ENCODE results near the gene KDSR. TPM values are rescaled to one million over a fixed set of nuclear protein-coding genes. Genes with fewer than 3 reads are reported as not detected.

The KDSR gene
- total RNA-seq, 1 experiment from 2014 or later: 108 TPM

DNA sequence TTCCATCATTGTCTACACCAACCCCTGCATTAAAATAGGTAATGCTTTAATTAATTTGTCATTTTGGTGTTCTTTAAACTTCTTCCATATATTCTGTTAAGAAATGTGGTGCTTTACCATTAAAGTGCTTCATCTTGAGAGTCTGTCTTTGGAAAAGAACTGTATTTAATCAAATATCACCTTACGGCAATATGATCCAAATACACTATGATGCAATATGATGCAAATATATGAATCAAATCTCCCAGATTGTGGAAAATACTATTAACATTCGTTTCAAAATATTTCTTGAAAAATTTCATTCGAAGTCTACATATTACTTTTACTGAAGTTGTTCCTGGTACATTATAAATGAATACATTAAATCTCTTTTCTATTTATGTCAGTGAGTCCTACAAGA, 32.3 kb upstream of the KDSR start:
- H3K9me3 Mint-ChIP-seq (ENCODE audit: unreplicated experiment): no peaks in the 10 kb centered on the region
- TF ChIP-seq, protein P1, sequence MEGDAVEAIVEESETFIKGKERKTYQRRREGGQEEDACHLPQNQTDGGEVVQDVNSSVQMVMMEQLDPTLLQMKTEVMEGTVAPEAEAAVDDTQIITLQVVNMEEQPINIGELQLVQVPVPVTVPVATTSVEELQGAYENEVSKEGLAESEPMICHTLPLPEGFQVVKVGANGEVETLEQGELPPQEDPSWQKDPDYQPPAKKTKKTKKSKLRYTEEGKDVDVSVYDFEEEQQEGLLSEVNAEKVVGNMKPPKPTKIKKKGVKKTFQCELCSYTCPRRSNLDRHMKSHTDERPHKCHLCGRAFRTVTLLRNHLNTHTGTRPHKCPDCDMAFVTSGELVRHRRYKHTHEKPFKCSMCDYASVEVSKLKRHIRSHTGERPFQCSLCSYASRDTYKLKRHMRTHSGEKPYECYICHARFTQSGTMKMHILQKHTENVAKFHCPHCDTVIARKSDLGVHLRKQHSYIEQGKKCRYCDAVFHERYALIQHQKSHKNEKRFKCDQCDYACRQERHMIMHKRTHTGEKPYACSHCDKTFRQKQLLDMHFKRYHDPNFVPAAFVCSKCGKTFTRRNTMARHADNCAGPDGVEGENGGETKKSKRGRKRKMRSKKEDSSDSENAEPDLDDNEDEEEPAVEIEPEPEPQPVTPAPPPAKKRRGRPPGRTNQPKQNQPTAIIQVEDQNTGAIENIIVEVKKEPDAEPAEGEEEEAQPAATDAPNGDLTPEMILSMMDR (IDR thresholded peaks at IDR 0.05; ENCODE audit: unreplicated experiment): no peak

GRCh38 chr18:63397349-63397748, 30.3 kb upstream of the KDSR start:
- Mint-ChIP-seq H3K27me3 (ENCODE audit: insufficient read depth, unreplicated experiment) (no peaks in the 10 kb centered on the region), H3K4me3 (ENCODE audit: unreplicated experiment) (no peak overlapping the region), H3K36me3 (ENCODE audit: insufficient read depth, unreplicated experiment) (peaks cover 88% of the 10 kb centered on the region), H3K4me1 (ENCODE audit: insufficient read depth, unreplicated experiment) (no peaks in the 10 kb centered on the region), H3K9me3 (ENCODE audit: unreplicated experiment) (no peaks in the 10 kb centered on the region), H3K27ac (ENCODE audit: low read depth, unreplicated experiment) (no peak overlapping the region)
- ChIA-PET POLR2A (no interaction called here), CTCF (interaction anchor here (0.6 kb wide), 1 partner anchor 1670 kb away, joined by 3 read pairs; no protein-coding TSS in a partner anchor)
- DNase-seq (ENCODE audit: unreplicated experiment): no peak
- BruUV-seq (replicated peaks): no TSS peak
- intact Hi-C loops (cut with micrococcal nuclease): no loop called here
- TF ChIP-seq, protein P1 (IDR thresholded peaks at IDR 0.05; ENCODE audit: unreplicated experiment): no peak

More for the DNA sequence above, 32.3 kb upstream of the KDSR start:
- DNase-seq (ENCODE audit: unreplicated experiment): no peak
- intact Hi-C loops (cut with micrococcal nuclease): no loop called here
- Mint-ChIP-seq H3K27me3 (ENCODE audit: insufficient read depth, unreplicated experiment) (no peaks in the 10 kb centered on the region), H3K4me1 (ENCODE audit: insufficient read depth, unreplicated experiment) (no peaks in the 10 kb centered on the region), H3K27ac (ENCODE audit: low read depth, unreplicated experiment) (no peak overlapping the region), H3K4me3 (ENCODE audit: unreplicated experiment) (no peak overlapping the region), H3K36me3 (ENCODE audit: insufficient read depth, unreplicated experiment) (peaks cover 92% of the 10 kb centered on the region)
- ChIA-PET CTCF (interaction anchor here (0.7 kb wide), 1 partner anchor 43 kb away, joined by 3 read pairs; no protein-coding TSS in a partner anchor), POLR2A (no interaction called here)
- no TSS peak for BruUV-seq (replicated peaks)

GRCh38 chr18:63395503-63395902, 28.5 kb upstream of the KDSR start:
- no peak for DNase-seq (ENCODE audit: unreplicated experiment)
- Mint-ChIP-seq H3K9me3 (ENCODE audit: unreplicated experiment) (no peaks in the 10 kb centered on the region), H3K36me3 (ENCODE audit: insufficient read depth, unreplicated experiment) (peaks cover 93% of the 10 kb centered on the region), H3K27me3 (ENCODE audit: insufficient read depth, unreplicated experiment) (no peaks in the 10 kb centered on the region), H3K4me1 (ENCODE audit: insufficient read depth, unreplicated experiment) (no peaks in the 10 kb centered on the region), H3K27ac (ENCODE audit: low read depth, unreplicated experiment) (no peak overlapping the region), H3K4me3 (ENCODE audit: unreplicated experiment) (no peak overlapping the region)
- TF ChIP-seq, protein P1 (IDR thresholded peaks at IDR 0.05; ENCODE audit: unreplicated experiment): no peak
- intact Hi-C loops (cut with micrococcal nuclease): no loop called here
- ChIA-PET CTCF (interaction anchor here (0.5 to 1.1 kb wide), 4 partner anchors 10 to 939 kb away, joined by 3 to 6 read pairs (median 4); no protein-coding TSS in a partner anchor), POLR2A (interaction anchor here (0.8 to 1.4 kb wide), 3 partner anchors 13 to 38 kb away, joined by 3 to 6 read pairs (median 5); no protein-coding TSS in a partner anchor)
- no TSS peak for BruUV-seq (replicated peaks)

DNA sequence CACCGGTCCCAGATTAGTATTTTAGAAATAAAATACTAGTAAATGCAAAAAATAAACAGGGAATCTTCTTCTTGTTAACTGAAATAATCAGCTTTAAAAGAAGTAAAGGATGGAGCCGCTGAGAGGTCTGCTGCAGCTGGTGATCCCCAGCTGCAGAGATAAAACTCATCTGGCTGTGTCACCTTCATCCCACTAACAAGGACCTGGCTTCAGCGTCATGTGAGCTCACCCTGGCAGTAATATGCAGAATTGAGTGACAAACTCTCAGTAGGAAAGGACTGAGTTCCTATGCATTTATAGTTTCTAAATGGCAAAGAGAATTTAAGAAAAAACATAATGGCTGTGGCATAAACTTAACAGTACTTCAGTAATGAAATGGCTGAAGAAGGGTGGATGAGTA, 27.9 kb upstream of the KDSR start:
- peaks cover 93% of the 10 kb centered on the region for H3K36me3 Mint-ChIP-seq (ENCODE audit: insufficient read depth, unreplicated experiment)
- CTCF ChIA-PET: interaction anchor here (0.9 to 1.3 kb wide), 3 partner anchors 9 to 72 kb away, joined by 3 to 5 read pairs (median 3); no protein-coding TSS in a partner anchor
- DNase-seq (ENCODE audit: unreplicated experiment): no peak
- H3K4me3 Mint-ChIP-seq (ENCODE audit: unreplicated experiment): no peak overlapping the region
- TF ChIP-seq, protein P1 (IDR thresholded peaks at IDR 0.05; ENCODE audit: unreplicated experiment): no peak
- no peaks in the 10 kb centered on the region for H3K27me3 Mint-ChIP-seq (ENCODE audit: insufficient read depth, unreplicated experiment)
- no TSS peak for BruUV-seq (replicated peaks)
- no peaks in the 10 kb centered on the region for H3K4me1 Mint-ChIP-seq (ENCODE audit: insufficient read depth, unreplicated experiment)
- POLR2A ChIA-PET: interaction anchor here (0.8 to 1.4 kb wide), 3 partner anchors 13 to 37 kb away, joined by 3 to 6 read pairs (median 5); no protein-coding TSS in a partner anchor
- intact Hi-C loops (cut with micrococcal nuclease): no loop called here
- no peaks in the 10 kb centered on the region for H3K9me3 Mint-ChIP-seq (ENCODE audit: unreplicated experiment)
- no peak overlapping the region for H3K27ac Mint-ChIP-seq (ENCODE audit: low read depth, unreplicated experiment)

Data from MCF 10A (cell line).